GM19372 (cell line): ENCODE results near the gene NELL1.

ENCODE experiments used
- ATAC-seq: cut with Tn5 transposase; IDR thresholded peaks from one replicate; pipeline ENCODE4 v1.9.1; 2021; ENCODE audit warnings: mild to moderate bottlenecking, low read depth, moderate library complexity; ENCODE audit not compliant: unreplicated experiment

NELL1 gene

GRCh38 chr11:21289686-21290085 is 620.3 kb downstream of the NELL1 start:
- no peak for ATAC-seq

DNA sequence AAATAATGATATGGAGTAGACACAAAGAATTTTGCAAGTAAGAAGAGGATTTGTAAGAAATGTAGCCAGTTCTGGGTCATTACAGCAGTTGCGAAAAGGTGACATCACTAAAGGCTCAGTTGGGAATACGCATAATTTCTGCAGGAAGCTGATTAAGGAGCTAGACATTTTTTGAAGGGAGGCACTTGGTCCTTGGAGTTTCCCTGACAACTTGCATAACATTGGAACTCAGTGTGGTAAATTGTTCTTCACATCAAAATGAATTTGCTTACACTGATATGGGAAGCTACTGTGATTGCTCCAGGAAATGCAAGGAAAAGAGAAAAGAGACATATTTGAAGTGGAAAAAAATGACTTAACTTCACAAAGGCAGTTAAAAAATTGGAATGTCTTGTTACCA is 626.1 kb downstream of the NELL1 start:
- no peak for ATAC-seq

- no peak for ATAC-seq
Observed at GRCh38 chr11:21301981-21302380, 632.6 kb downstream of the NELL1 start.

DNA sequence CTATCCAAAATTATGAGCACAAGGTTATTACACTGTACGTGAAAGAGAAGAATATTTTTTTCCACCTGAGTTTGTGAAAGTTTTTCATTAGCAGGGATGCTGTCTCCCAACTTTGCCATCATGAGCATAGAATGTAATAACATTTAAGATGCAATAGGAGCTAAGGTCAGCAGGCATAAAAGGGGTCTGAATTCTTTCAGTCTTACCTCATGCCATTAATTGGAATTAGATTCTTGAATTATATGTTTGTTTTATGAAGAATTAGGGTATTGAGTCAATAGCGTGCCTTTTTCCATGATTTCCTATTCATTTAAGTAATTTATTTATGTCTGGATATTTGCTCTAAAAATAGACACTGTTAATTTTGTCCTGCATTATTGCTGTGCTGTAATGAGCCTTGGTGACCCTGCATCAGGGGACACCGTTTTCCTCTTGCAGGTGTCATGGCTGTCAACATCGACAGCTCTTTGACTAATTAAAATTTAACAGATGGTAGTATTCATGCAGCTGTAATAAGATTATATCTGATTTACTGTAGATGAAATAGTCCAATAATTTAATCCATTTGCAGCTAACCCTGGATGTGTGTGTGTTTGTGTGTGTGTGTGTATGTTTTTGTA is 637.5 kb downstream of the NELL1 start:
- ATAC-seq, result no peak

DNA sequence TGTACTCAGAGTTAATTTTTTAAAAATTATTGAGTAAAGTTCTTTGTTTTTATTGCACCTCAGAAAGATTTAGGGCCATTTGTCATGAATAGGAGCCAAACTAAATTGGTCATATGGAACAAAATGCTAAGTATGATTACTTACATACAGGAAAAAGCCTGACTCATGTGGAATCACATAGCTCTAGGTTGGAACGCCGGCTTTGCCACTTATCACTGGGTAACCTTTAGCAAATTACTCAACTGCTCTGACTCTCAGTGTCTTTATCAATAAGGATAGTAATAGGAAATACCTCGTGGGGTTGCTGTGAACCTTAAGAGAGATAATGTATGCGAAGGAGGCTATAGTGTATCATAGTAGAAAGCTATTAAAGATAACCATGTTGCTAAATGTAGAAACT is 638.5 kb downstream of the NELL1 start:
- no peak for ATAC-seq

- no peak for ATAC-seq
Observed at GRCh38 chr11:21316591-21316990, 647.2 kb downstream of the NELL1 start.

DNA sequence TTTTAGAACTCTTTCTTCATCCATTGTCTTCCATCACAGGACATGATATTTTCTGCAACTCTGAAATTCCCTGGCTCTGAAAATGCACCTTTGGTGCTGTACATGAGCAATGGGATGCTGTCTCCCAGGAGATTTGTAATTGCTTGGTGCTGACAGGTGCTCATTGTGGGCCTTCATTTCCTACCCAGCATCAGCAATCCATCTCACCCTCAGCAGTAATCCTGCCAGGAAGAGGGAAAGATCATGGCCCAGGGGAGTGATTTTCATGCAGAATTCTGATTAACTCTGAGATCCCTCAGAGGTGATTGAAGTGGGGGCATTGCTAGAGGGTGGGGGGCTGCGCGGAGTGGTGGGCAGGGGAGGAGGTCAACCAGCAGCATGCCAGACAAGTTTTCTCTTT is 651.7 kb downstream of the NELL1 start:
- ATAC-seq, result no peak

DNA sequence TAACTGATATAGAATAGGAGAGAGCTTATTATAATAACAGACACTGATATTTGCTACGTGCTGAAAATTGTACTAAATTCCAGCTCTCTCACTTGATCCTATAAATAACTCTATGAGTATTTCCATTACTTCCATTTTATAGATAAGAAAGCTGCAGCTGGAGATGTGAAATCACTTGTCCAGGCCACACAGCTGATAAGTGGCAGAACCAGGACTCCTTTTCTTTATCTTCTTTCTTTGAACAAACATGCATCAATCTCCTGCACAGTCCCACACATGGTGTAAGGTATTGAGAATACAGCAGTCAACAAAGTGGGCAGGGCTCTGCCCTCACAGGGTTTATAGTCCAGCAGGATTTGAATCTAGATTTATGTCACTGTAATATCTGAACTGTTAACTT is 652.1 kb downstream of the NELL1 start:
- ATAC-seq, result no peak

DNA sequence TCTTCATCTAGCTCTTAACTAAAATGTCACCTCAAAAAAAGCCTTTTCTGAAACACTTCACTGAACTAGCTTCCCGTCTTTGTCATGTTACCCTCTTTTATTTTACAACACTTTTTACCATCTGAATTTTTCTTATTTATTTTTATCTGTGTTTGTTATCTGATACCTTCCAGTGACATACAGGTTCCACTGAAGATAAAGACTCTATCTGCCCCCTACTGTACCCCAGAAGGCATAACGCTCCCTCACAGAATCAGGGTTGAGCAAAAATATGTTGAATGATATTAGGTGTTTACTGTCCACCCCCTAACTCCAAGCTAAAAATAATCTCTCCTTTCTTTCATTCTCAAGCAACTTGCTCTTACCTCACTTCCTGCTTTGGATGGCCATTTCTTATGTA is 654.2 kb downstream of the NELL1 start:
- no peak for ATAC-seq

- no peak for ATAC-seq
Observed at GRCh38 chr11:21343204-21343603, 673.8 kb downstream of the NELL1 start.

GRCh38 chr11:21346361-21346760 is 677.0 kb downstream of the NELL1 start:
- ATAC-seq, result no peak

GRCh38 chr11:21350613-21351012 is 681.2 kb downstream of the NELL1 start:
- no peak for ATAC-seq

GRCh38 chr11:21353425-21353824 is 684.0 kb downstream of the NELL1 start:
- ATAC-seq, result no peak

DNA sequence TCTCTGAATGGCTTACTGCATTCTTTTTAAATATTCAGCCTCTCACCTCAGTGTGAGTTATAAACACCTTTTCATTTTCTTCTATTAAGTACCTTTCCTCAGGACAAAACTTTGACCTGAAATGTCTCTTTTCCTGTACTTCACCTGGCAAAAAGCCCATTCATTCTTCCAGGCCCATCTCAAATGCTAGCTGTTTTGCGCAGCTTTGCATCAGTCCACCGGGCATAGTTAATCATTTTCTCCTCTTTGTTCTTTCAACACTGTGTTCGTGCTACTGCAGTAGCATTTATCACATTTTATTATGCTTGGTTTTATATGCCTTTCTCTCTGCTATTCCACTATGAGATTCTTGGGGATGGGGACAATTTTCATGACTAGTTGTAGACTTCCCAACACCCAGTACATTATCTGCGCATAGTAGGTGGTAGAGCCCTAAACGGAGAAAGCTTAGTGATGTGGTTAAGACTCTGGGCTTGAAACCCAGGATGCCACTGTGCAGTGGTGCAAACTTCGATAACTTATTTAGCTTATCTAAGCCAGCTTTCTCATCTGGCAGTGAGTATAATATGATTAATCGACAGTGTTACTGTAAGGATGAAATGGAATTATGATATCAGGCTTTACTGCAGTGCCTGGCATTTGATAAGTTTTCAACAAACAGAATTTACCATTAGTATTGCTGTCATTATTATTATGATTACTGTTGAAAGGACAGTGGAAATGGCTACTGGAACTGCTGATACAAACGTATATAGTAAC is 695.7 kb downstream of the NELL1 start:
- no peak for ATAC-seq

GRCh38 chr11:21369947-21370346 is 700.6 kb downstream of the NELL1 start:
- no peak for ATAC-seq

DNA sequence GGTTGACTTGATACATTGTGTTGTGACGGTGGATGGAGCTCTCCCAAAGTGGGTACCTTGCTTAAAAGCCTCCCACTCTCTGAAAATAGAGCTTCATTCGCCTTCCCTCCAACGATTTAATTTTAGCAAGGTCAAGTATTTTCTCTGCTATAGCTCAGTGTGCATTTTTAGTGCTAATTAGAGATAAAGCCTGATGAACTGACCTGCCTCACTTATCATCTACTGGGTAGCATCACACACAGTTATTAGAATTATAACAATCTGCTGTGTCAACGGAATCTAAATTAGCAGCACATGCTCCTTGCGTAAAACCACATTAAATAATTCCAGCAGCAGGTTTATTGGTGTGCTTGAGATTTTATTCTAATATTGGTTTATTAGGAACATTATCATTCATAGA is 701.7 kb downstream of the NELL1 start:
- no peak for ATAC-seq

DNA sequence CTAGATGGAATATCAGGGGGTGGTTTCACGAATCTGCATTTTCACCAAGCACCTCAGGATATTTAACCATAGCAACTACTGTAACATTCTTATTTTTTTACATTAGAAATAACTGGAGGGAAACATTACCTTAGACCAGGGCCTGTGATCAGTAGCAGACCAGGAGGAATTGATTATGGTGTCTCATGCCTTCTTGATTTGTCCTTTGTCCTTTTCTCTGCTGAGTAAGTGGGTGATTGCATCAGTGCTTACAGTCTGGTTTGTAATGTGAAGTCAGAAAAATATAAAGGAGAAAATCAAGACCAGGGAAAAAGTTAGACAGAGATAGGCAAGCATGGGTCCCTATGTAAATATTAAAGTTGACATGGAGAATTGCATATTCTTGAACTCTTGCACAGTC is 703.3 kb downstream of the NELL1 start:
- ATAC-seq, result no peak

- ATAC-seq, result no peak
Observed at GRCh38 chr11:21374376-21374775, 705.0 kb downstream of the NELL1 start.

DNA sequence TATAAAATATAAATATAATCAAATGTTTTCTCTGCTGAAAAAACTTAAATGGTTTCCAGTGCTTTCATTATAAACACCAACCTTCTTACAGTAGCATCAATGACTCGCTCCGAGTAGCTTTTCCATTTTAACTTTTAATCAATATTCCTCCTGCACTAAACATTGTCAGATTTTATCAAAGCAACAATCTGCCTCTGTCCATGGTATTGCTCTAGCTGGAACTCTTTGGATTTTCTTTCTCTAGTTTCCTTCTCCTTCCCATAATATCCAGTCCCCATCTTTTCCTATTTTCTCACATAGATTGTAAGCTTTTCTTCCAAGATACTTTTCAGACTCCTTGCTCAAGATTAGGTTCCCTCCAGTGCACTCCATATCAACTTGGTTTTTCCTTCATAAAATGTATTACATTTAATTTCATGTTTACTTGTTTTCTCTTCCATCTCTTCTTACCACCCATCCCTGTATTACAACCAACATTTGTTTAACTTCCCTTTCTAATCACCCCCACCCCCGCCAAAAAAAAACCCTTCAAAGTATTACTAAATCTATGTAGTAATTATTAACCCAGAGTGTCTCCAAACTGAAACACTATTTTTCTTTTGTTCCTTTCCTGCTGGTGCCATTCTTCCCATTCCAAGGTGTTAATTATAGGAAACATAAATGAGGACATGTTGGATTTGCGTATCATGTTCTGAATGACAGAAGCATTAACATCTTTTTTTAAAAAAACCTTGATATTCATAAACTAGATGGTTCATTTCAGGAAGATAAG is 716.5 kb downstream of the NELL1 start:
- no peak for ATAC-seq

DNA sequence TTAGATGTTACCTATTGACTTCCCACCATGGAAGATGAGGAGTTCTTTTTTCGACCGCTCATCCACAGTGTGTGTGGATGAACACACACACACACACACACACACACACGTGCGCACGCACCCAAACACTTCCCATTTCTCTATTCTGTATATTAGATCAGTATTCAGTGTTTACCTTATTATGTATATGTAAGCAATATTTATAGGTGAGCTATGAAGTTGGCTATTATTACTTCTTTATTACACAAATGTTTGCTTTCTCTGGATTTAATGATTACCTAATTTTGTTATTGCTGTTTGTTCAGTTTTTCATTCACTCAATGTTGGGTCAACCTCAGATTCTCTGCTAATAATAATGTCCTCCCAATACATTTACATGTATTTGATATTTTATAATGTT is 721.0 kb downstream of the NELL1 start:
- ATAC-seq, result no peak

- no peak for ATAC-seq
Observed at GRCh38 chr11:21396342-21397008, 727.1 kb downstream of the NELL1 start.
